CD14-positive monocyte (primary cell): ENCODE results near the gene RAB31. TPM values are rescaled to one million over a fixed set of nuclear protein-coding genes. Genes with fewer than 3 reads are reported as not detected.
A peak's percentile ranks its signal among the peaks of the same experiment; 100 is the strongest.

ENCODE experiments used
- DNase-seq, 3 donors: peaks; one replicate each; pipeline ENCODE4 v3.0.0-alpha.2; 2011 to 2022
- H2AFZ ChIP-seq: 2 replicates; pipeline ENCODE4 v1.6.0; 2012; ENCODE audit warnings: mild to moderate bottlenecking, low read depth, low read length, inconsistent platforms; ENCODE audit not compliant: insufficient read depth, poor library complexity, severe bottlenecking
- H3K27ac ChIP-seq, 2 donors: 1 replicate in 1 of 2; 2 replicates in 1 of 2; pipeline ENCODE4 v1.5.1; 2012 to 2013; ENCODE audit warnings: low read length in 2 of 2, control low read depth in 1 of 2, inconsistent platforms in 1 of 2, low read depth in 1 of 2, mild to moderate bottlenecking in 1 of 2
- H3K27me3 ChIP-seq, 2 donors: one replicate each; pipeline versions ENCODE4 v1.6.0 to v1.6.1; 2011 to 2013; ENCODE audit warnings: low read length in 2 of 2; ENCODE audit not compliant: control insufficient read depth in 2 of 2, insufficient read depth in 2 of 2
- H3K36me3 ChIP-seq, 2 donors: replicated peaks in 1 of 2; 1 replicate in 1 of 2; 2 replicates in 1 of 2; pipeline versions ENCODE4 v1.5.1 to v1.6.1; 2012 to 2013; ENCODE audit warnings: low read length in 2 of 2, control low read depth in 1 of 2, inconsistent platforms in 1 of 2, mild to moderate bottlenecking in 1 of 2; ENCODE audit not compliant: insufficient read depth in 2 of 2, control insufficient read depth in 1 of 2
- H3K4me1 ChIP-seq, 2 donors: 1 replicate in 1 of 2; 2 replicates in 1 of 2; pipeline versions ENCODE4 v1.5.1 to v1.6.1; 2012 to 2013; ENCODE audit warnings: low read length in 2 of 2, control low read depth in 1 of 2, inconsistent platforms in 1 of 2, mild to moderate bottlenecking in 1 of 2, moderate library complexity in 1 of 2; ENCODE audit not compliant: insufficient read depth in 2 of 2, control insufficient read depth in 1 of 2
- H3K4me2 ChIP-seq: replicated peaks from 2 replicates; pipeline ENCODE3; 2012; ENCODE audit warnings: low read length, moderate library complexity, mild to moderate bottlenecking; ENCODE audit not compliant: poor library complexity, severe bottlenecking; ENCODE audit errors: extremely low read depth
- H3K4me3 ChIP-seq, 3 experiments: fragments of 200-600 bp in 1 of 3; sonication (generic) in 1 of 3; replicated peaks in 1 of 3; 1 replicate in 2 of 3; 2 replicates in 1 of 3; pipeline ENCODE4 v1.5.1; 2011 to 2013; ENCODE audit warnings: low read length in 3 of 3, mild to moderate bottlenecking in 3 of 3, control low read depth in 2 of 3, low read depth in 2 of 3, inconsistent platforms in 1 of 3, moderate library complexity in 1 of 3
- H3K79me2 ChIP-seq: 2 replicates; pipeline ENCODE4 v1.6.0; 2012; ENCODE audit warnings: mild to moderate bottlenecking, control low read depth, inconsistent platforms, low read length, moderate library complexity; ENCODE audit not compliant: insufficient read depth
- H3K9ac ChIP-seq: 2 replicates; pipeline ENCODE4 v1.6.0; 2017; ENCODE audit warnings: low read length, mild to moderate bottlenecking; ENCODE audit not compliant: insufficient read depth, poor library complexity, severe bottlenecking
- H3K9me3 ChIP-seq, 2 donors: replicated peaks in 1 of 2; 1 replicate in 1 of 2; 2 replicates in 1 of 2; pipeline versions ENCODE4 v1.5.1 to v1.6.1; 2012 to 2013; ENCODE audit warnings: low read length in 2 of 2, control low read depth in 1 of 2; ENCODE audit not compliant: control insufficient read depth in 1 of 2, insufficient read depth in 1 of 2
- H4K20me1 ChIP-seq: 2 replicates; pipeline ENCODE4 v1.6.0; 2012; ENCODE audit warnings: mild to moderate bottlenecking, low read length, control low read depth, moderate library complexity; ENCODE audit not compliant: insufficient read depth
- H3K27ac Mint-ChIP-seq, 7 donors: one replicate each; pipeline ENCODE4 v1.8.0; 2020; ENCODE audit warnings: mild to moderate bottlenecking in 7 of 7, mixed read lengths in 7 of 7, moderate library complexity in 6 of 7, inconsistent platforms in 2 of 7
- H3K27me3 Mint-ChIP-seq, 3 donors: one replicate each; pipeline ENCODE4 v1.8.0; 2021 to 2022; ENCODE audit warnings: low read depth in 3 of 3, mild to moderate bottlenecking in 3 of 3, mixed read lengths in 3 of 3, moderate library complexity in 3 of 3, inconsistent platforms in 1 of 3
- H3K36me3 Mint-ChIP-seq, 2 donors: one replicate each; pipeline ENCODE4 v1.8.0; 2020; ENCODE audit warnings: mixed read lengths in 2 of 2, inconsistent platforms in 1 of 2, mild to moderate bottlenecking in 1 of 2
- H3K4me1 Mint-ChIP-seq: one replicate; pipeline ENCODE4 v1.8.0; 2020; ENCODE audit warnings: mild to moderate bottlenecking, mixed read lengths
- H3K4me3 Mint-ChIP-seq, 2 donors: one replicate each; pipeline ENCODE4 v1.8.0; 2020; ENCODE audit warnings: mild to moderate bottlenecking in 2 of 2, mixed read lengths in 2 of 2, moderate library complexity in 1 of 2
- H3K9me3 Mint-ChIP-seq, 7 donors: one replicate each; pipeline ENCODE4 v1.8.0; 2020 to 2022; ENCODE audit warnings: mixed read lengths in 7 of 7, mild to moderate bottlenecking in 6 of 7, moderate library complexity in 6 of 7, inconsistent platforms in 2 of 7
- WGBS: methylation state at CpG from one replicate; pipeline ENCODE4 v1.1.5; 2013; ENCODE audit warnings: missing lambda C conversion rate; ENCODE audit not compliant: insufficient coverage; 5-methylcytosine and 5-hydroxymethylcytosine counted together
- intact Hi-C, 2 donors: fragments of 100-400 bp; cut with micrococcal nuclease; formaldehyde crosslinking; loops; one replicate each; pipeline versions ENCODE4 v1.15.0 to v1.15.1; 2023
- polyA plus RNA-seq, 3 donors: library from polyadenylated mRNA; depleted of rRNA in 1 of 3; unstranded in 2 of 3; stranded (reverse) in 1 of 3; fragments of 300-500 nt in 2 of 3; fragments of >200 nt in 1 of 3; fragmentation: Illumina TruSeq in 2 of 3; gene quantifications; 1 replicate in 2 of 3; 2 replicates in 1 of 3; pipeline ENCODE4 v1.2.3, GENCODE V29; 2012 to 2021
- TF ChIP-seq, protein P1 (sequence below): fragments of 200-600 bp; IDR thresholded peaks from one replicate; pipeline ENCODE4 v1.8.0; 2022; ENCODE audit warnings: antibody characterized with exemption, mild to moderate bottlenecking

Gene RAB31
- polyA plus RNA-seq, 3 donors: 106 to 367 (median 348) TPM

DNA sequence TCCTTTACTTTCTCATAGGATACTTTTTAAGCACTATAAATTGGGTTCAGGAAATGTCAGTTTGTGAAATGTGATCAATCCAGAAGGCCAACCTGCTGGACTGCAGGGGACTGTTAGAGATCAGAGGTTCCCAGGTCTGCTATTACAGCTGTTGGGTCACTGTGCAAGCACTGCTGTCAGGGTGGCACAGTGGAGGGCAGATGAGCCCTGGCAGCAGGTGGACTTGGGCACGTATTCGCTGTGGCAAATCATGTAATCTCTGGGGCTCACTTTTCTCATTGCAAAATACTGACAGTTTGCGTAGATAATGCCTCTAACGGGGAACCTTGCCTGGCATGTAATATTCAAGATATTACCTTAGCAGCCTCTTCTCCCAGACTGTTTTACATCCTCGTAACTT lies 18.1 kb downstream of the RAB31 start:
- peak overlapping the region in 1 of 2 donors; percentile 11 for H3K27ac ChIP-seq
- no peak for DNase-seq
- H3K4me3 Mint-ChIP-seq: no peak overlapping the region
- H3K27me3 Mint-ChIP-seq: no peaks in the 10 kb centered on the region
- peaks cover 0 to 3% of the 10 kb centered on the region in 2 donors for H3K9me3 ChIP-seq
- no peaks in the 10 kb centered on the region for H3K4me1 ChIP-seq
- peaks cover 100% of the 10 kb centered on the region for H3K79me2 ChIP-seq
- WGBS: 89% methylated on average over 2 of the region's 5 CpGs
- no peak overlapping the region for H3K4me3 ChIP-seq
- H3K36me3 ChIP-seq: peaks cover 37 to 78% of the 10 kb centered on the region in 2 donors
- H3K27me3 ChIP-seq: no peaks in the 10 kb centered on the region
- no peak overlapping the region for H3K9ac ChIP-seq
- TF ChIP-seq, protein P1, sequence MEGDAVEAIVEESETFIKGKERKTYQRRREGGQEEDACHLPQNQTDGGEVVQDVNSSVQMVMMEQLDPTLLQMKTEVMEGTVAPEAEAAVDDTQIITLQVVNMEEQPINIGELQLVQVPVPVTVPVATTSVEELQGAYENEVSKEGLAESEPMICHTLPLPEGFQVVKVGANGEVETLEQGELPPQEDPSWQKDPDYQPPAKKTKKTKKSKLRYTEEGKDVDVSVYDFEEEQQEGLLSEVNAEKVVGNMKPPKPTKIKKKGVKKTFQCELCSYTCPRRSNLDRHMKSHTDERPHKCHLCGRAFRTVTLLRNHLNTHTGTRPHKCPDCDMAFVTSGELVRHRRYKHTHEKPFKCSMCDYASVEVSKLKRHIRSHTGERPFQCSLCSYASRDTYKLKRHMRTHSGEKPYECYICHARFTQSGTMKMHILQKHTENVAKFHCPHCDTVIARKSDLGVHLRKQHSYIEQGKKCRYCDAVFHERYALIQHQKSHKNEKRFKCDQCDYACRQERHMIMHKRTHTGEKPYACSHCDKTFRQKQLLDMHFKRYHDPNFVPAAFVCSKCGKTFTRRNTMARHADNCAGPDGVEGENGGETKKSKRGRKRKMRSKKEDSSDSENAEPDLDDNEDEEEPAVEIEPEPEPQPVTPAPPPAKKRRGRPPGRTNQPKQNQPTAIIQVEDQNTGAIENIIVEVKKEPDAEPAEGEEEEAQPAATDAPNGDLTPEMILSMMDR: no peak
- H3K36me3 Mint-ChIP-seq: peaks cover 55 to 68% of the 10 kb centered on the region in 2 donors
- H3K4me2 ChIP-seq: no peak overlapping the region
- peaks cover 0 to 3% (median 2%) of the 10 kb centered on the region in 7 donors for H3K9me3 Mint-ChIP-seq
- peaks cover 15% of the 10 kb centered on the region for H3K4me1 Mint-ChIP-seq
- peaks cover 100% of the 10 kb centered on the region for H4K20me1 ChIP-seq
- intact Hi-C loops: no loop called here
- no peak overlapping the region for H2AFZ ChIP-seq
- H3K27ac Mint-ChIP-seq: peak overlapping the region in 3 of 7 donors; percentile 56 to 84 (median 81)

DNA sequence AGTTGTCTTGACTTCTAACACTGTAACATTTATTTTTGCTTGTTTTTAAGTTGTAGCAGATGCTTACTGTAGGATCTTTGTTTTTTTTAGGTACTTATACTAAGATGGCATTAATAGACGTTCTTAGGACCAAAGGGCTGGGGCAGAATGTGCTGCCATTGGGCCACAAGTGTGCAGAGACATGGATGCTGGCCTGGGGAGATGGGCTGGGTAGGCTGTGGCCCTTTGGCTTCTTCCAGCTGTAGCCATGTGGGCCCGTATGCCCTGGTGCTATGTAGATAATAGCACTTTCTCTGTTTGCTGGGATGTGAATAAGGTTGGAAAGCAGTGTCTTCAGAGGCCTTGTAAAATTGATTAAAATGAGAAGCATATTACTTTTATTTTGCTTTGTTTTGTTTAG lies 18.8 kb downstream of the RAB31 start:
- Histone ChIP-seq H3K27me3 (no peaks in the 10 kb centered on the region), H3K9me3 (peaks cover 0 to 3% of the 10 kb centered on the region in 2 donors), H3K79me2 (peaks cover 100% of the 10 kb centered on the region), H3K36me3 (peaks cover 39 to 82% of the 10 kb centered on the region in 2 donors), H3K4me2 (no peak overlapping the region), H2AFZ (no peak overlapping the region), H3K27ac (peak overlapping the region in 1 of 2 donors; percentile 38), H4K20me1 (peaks cover 100% of the 10 kb centered on the region), H3K9ac (no peak overlapping the region), H3K4me1 (no peaks in the 10 kb centered on the region), H3K4me3 (no peak overlapping the region)
- H3K4me3 Mint-ChIP-seq: no peak overlapping the region
- intact Hi-C loops: no loop called here
- H3K4me1 Mint-ChIP-seq: peaks cover 12% of the 10 kb centered on the region
- 100% methylated on average over 1 of the region's 2 CpGs for WGBS
- H3K27me3 Mint-ChIP-seq: peaks cover 0 to 2% (median 0%) of the 10 kb centered on the region in 3 donors
- DNase-seq: no peak
- H3K27ac Mint-ChIP-seq: peak overlapping the region in 2 of 7 donors; percentile 31 to 43
- TF ChIP-seq, protein P1: no peak
- peaks cover 53 to 67% of the 10 kb centered on the region in 2 donors for H3K36me3 Mint-ChIP-seq
- peaks cover 0 to 3% (median 2%) of the 10 kb centered on the region in 7 donors for H3K9me3 Mint-ChIP-seq
